Ureter (tissue), 1 donor: ENCODE results near the gene ZFYVE1. TPM values are rescaled to one million over a fixed set of nuclear protein-coding genes. Genes with fewer than 3 reads are reported as not detected.
"Not testable (repeated sequence)": the region's sequence is repeated elsewhere in the genome, so short reads cannot be mapped to it uniquely, and the experiment has no call there.

Experiments
- DNase-seq: peaks from one replicate; pipeline ENCODE4 v3.0.0-alpha.2; 2020; ENCODE audit warnings: low spot score
- total RNA-seq: library from RNA; stranded (reverse); gene quantifications from one replicate; pipeline ENCODE4 v1.2.4, GENCODE V29; 2023
- donor health status: DM: yes; HTN: yes; CAD: no.

The ZFYVE1 gene
- 16.9 TPM for total RNA-seq

- peak; percentile 97 for DNase-seq
Measured at GRCh38 chr14:73026845-73027542, at the start of gene ZFYVE1. TSS of gene ZFYVE1 (minus strand) at chr14:73027106. CDS start at chr14:73024508, 2,598 bp downstream.

GRCh38 chr14:73069585-73069984, 42.7 kb upstream of the ZFYVE1 start:
- DNase-seq, result no peak

- no peak for DNase-seq
Measured at GRCh38 chr14:73058922-73059673, 32.2 kb upstream of the ZFYVE1 start.

GRCh38 chr14:73058224-73058921, 31.5 kb upstream of the ZFYVE1 start, which contains the start of gene RBM25:
TSS of gene RBM25 (plus strand) at chr14:73058534. CDS start at chr14:73071642, 13,108 bp downstream.
- DNase-seq, result peak; percentile 95

- no peak for DNase-seq
Measured at GRCh38 chr14:73057944-73058223, 31.0 kb upstream of the ZFYVE1 start.

- DNase-seq, result no peak
Measured at GRCh38 chr14:73055251-73055650, 28.3 kb upstream of the ZFYVE1 start.

GRCh38 chr14:73049428-73049827, 22.5 kb upstream of the ZFYVE1 start:
- DNase-seq, result no peak

- DNase-seq, result no peak
Measured at GRCh38 chr14:73047808-73048207, 20.9 kb upstream of the ZFYVE1 start.

GRCh38 chr14:73036706-73037450, 10.0 kb upstream of the ZFYVE1 start:
- DNase-seq, result not testable (repeated sequence)

GRCh38 chr14:73027984-73028383, 1.1 kb upstream of the ZFYVE1 start:
- no peak for DNase-seq

- no peak for DNase-seq
Measured at GRCh38 chr14:73027546-73027945, 640 bp upstream of the ZFYVE1 start.

- DNase-seq, result peak; percentile 48
Measured at GRCh38 chr14:73026243-73026844, 562 bp downstream of the ZFYVE1 start.

GRCh38 chr14:73025544-73025943, 1.4 kb downstream of the ZFYVE1 start:
- DNase-seq, result no peak

- no peak for DNase-seq
Measured at GRCh38 chr14:73022051-73022450, 4.9 kb downstream of the ZFYVE1 start.

GRCh38 chr14:73016011-73016410, 10.9 kb downstream of the ZFYVE1 start:
- DNase-seq, result not testable (repeated sequence)

GRCh38 chr14:73015552-73015951, 11.4 kb downstream of the ZFYVE1 start:
- not testable (repeated sequence) for DNase-seq

GRCh38 chr14:73014105-73014504, 12.8 kb downstream of the ZFYVE1 start:
- no peak for DNase-seq

GRCh38 chr14:73011189-73011588, 15.7 kb downstream of the ZFYVE1 start:
- not testable (repeated sequence) for DNase-seq

- DNase-seq, result no peak
Measured at GRCh38 chr14:73008501-73008900, 18.4 kb downstream of the ZFYVE1 start.

- no peak for DNase-seq
Measured at GRCh38 chr14:73007835-73008234, 19.1 kb downstream of the ZFYVE1 start.

- DNase-seq, result not testable (repeated sequence)
Measured at GRCh38 chr14:73004641-73005040, 22.3 kb downstream of the ZFYVE1 start.
